ENCODE results near the gene ACY1.

ACY1 gene

DNA sequence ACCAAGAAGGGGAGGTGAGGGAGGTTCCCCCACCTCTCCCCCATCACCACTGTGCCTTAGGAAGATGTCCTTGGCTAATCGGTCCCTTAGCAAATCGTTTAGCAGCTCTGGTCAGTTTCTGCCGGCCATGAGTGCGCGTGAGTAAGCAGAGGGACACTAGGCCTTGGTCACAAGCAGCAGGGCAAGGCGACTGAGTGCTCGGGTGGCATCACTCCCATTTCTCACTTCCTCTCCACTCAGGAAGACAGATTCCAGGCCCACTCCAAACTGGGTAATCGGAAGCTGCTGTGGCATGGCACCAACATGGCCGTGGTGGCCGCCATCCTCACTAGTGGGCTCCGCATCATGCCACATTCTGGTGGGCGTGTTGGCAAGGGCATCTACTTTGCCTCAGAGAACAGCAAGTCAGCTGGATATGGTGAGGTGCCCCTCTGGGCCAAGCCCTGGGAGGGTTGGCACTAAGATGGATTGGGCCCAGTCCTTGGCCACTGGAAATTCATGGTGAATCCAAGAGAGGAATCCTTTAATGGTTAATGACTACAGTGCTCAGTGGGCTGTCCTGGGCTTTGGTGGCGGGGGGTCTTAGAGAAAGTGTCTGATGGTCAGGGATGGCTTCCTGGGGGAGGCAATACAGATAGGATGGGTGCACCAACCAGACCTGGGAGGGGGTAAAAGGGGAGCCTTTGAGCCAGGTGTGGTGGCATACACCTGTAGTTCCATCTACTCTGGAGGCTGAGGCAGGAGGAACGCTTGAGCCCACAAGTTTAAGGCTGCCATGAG, 37.2 kb upstream of the ACY1 start:
- no peak for DNase-seq (ENCODE audit: low read depth in 2 of 2, low spot score in 1 of 2)

DNA sequence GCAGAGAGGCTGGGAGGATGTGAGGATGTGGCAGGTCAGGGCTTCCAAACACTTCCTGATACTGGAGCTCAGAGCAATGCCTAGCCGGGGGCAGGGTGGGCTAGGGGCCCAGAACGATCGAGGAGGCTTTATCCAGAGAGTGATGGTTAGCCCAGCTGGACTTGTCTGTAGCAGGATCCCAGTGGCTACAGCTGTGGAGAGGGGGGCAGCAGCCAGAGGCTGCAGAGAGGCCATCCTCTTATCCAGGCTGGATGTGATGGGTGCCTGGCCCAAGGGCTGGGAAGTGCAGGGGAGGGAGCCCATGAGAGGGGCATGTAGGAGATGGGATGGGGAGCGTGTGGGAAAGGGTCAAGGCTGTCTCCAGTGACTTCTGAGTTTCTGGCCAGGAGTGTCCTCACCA, 36.5 kb upstream of the ACY1 start:
- DNase-seq (ENCODE audit: low read depth in 2 of 2, low spot score in 1 of 2): no peak

GRCh38 chr3:51947215-51947900, 36.0 kb upstream of the ACY1 start:
- no peak for DNase-seq (ENCODE audit: low read depth in 2 of 2, low spot score in 1 of 2)

DNA sequence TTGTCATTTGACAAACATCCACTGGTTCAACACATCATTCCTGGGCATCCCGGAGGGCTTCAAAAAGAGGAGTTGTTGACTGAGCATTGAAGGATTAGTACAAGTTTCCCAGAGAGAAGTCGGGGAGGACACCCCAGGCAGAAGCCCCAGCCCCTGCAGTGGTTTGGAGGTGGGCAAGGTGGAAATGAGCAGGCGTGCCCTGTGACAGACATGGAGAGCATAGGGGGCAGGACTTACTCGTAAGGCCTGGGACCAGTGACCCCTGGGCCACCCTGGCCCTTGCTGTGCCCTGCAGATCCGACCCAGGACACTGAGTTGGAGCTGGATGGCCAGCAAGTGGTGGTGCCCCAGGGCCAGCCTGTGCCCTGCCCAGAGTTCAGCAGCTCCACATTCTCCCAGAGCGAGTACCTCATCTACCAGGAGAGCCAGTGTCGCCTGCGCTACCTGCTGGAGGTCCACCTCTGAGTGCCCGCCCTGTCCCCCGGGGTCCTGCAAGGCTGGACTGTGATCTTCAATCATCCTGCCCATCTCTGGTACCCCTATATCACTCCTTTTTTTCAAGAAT, 35.2 kb upstream of the ACY1 start:
- DNase-seq (ENCODE audit: low read depth in 2 of 2, low spot score in 1 of 2): no peak

DNA sequence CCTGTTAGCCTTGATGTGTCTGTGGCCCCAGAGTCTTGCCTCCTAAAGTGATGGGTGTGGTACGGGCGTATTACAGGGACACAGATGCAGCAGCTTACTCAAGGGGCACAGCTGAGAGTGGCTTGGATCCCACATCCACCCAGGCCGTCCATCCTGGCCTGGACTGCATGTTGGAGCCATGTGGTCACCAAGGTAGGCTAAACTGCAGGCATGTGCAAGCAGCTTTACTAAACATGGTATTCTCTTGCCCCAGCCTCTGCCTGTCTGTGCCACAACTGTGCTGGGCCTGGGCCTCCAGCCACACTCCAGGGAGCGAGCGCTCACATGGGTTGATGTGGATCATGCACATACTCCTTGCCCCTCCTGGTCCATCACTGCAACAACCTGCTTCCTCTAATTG, 34.2 kb upstream of the ACY1 start:
- DNase-seq (ENCODE audit: low read depth in 2 of 2, low spot score in 1 of 2): no peak

DNA sequence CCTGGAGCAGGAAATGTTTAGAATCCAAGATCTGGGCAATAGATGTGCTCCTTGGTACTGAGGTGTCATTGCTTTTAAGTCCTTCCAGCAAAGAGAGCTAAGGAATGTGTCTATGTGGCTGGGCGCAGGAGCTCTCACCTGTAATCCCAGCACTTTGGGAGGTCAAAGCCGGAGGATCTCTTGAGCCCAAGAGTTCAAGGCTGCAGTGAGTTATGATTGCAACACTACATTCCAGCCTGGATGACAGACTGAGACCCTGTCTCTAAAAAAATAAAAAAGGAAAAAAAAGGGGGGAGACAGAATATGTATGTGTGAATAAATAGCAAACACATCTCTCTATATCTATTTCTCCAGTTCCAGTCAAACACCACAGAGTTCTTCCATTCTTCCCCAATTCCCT, 32.4 kb upstream of the ACY1 start:
- DNase-seq (ENCODE audit: low read depth in 2 of 2, low spot score in 1 of 2): no peak

DNA sequence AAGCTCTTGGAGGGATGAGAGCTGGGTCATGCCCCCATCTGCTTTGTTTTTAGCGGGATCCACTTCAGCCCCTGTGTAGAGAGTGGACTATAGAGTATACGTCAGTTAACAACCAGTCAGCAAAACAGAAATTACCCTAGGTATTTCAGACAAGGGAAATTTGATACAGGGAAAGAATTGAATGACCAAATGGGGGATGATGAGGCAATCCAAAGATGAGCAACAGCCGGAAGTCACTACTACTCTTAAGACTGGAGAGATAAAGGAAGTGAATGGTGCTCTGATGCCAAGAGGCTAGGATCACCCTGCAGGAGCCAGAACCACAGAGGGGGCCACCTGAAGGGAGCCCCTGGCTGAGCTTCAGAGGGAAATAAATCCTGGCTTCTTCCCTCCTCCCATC, 29.9 kb upstream of the ACY1 start:
- no peak for DNase-seq (ENCODE audit: low read depth in 2 of 2, low spot score in 1 of 2)

DNA sequence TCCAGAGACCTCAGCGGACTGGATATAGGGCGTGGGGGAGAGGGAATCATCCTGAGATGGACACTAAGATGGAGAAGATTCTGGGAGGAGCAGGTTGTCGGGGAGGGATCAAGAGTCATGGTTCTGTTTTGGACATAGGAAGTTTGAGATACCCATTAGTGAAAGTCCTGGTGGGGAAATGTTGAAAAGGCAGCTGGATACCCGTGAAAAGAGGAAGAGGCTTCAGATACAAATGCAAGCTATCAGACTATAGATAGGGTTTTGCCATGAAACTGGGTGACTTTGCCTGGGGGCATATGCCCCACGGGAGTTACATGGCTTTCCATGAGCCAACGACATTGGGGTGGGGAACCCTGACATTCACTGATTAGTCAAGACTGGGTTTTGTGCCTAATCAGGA, 29.2 kb upstream of the ACY1 start:
- DNase-seq (ENCODE audit: low read depth in 2 of 2, low spot score in 1 of 2): no peak

- no peak for DNase-seq (ENCODE audit: low read depth in 2 of 2, low spot score in 1 of 2)
Measured at GRCh38 chr3:51954713-51955112, 28.6 kb upstream of the ACY1 start.

GRCh38 chr3:51955175-51955892, 28.0 kb upstream of the ACY1 start, which contains the start of gene GPR62:
TSS of gene GPR62 (plus strand) at chr3:51955381. CDS start at chr3:51955653, 272 bp downstream.
- no peak for DNase-seq (ENCODE audit: low read depth in 2 of 2, low spot score in 1 of 2)

- no peak for DNase-seq (ENCODE audit: low read depth in 2 of 2, low spot score in 1 of 2)
Measured at GRCh38 chr3:51955893-51956770, 27.2 kb upstream of the ACY1 start.

DNA sequence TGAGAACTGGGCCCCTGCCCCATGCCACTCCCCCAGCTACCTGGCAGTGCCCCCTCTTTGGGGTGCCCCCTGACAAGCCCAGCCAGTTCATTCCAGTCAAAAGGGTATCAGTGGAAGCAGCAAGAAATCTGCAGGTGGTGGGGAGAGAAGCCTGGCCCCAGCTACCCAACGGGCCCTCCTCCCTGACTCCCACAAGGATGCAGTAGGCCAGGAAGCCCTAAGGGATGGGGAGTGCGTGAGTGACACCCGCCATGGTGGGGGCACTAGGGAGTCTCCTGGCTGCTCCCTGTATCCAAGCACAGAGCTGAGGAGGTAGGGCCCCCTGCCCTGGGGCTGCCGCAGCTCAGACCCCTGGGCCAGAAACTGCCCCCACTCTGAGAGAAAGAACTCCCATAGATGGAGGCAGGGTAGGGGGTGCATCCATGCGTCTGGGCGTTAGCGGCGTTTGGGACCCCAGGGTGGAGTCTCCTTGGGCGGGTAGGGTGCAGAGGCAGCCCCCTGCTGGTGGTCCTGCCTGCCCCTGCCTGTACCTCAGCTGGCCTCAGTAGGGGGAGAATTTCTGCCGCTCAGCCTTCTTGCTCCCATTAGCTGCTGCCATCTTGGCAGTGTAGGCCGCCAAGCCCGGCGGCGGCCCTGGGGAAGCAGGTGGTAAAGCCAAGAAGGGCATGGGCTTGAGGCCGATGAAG, 25.7 kb upstream of the ACY1 start:
- no peak for DNase-seq (ENCODE audit: low read depth in 2 of 2, low spot score in 1 of 2)

- DNase-seq (ENCODE audit: low read depth in 2 of 2, low spot score in 1 of 2): no peak
Measured at GRCh38 chr3:51958603-51959521, 24.5 kb upstream of the ACY1 start.

DNA sequence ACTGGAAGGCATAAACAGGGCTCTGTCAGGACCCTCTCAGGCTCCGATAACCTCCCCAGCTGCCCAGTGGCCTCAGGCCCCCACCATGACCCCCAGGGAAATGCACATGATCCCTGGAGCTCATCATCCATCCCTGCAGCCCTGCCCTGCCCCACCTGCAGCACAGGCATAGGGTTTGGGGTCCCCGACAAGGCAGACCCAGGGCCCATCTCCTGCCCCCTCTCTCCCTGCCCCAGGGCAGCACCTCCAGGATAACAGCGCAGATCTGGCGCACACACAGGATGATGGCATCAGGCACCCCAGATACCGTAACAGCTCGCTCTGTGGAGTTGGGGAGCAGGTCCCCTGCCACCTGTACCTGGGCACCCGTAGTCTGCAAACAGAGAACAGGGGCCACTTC, 23.7 kb upstream of the ACY1 start:
- no peak for DNase-seq (ENCODE audit: low read depth in 2 of 2, low spot score in 1 of 2)

- DNase-seq (ENCODE audit: low read depth in 2 of 2, low spot score in 1 of 2): no peak
Measured at GRCh38 chr3:51960386-51960785, 22.9 kb upstream of the ACY1 start.

DNA sequence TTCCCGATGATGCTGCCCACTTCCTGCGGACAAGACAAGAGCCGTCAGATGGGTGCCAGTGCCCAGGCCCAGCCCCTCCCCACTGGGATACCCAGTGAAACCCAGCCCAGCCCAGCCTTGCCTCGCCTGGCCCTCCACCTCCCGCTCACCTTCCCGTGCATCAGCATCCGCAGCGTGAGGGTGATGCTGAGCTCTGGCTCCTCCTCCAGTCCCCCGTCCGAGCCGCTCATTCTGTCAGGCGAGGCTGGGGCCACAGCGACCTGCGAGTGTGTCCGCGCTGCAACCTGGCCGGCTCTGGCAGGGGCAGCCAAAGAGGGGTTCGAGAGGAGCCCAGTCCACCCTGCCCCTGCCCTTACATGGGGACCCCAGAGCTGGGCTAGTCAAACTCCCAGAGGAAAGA, 22.3 kb upstream of the ACY1 start:
- no peak for DNase-seq (ENCODE audit: low read depth in 2 of 2, low spot score in 1 of 2)

DNA sequence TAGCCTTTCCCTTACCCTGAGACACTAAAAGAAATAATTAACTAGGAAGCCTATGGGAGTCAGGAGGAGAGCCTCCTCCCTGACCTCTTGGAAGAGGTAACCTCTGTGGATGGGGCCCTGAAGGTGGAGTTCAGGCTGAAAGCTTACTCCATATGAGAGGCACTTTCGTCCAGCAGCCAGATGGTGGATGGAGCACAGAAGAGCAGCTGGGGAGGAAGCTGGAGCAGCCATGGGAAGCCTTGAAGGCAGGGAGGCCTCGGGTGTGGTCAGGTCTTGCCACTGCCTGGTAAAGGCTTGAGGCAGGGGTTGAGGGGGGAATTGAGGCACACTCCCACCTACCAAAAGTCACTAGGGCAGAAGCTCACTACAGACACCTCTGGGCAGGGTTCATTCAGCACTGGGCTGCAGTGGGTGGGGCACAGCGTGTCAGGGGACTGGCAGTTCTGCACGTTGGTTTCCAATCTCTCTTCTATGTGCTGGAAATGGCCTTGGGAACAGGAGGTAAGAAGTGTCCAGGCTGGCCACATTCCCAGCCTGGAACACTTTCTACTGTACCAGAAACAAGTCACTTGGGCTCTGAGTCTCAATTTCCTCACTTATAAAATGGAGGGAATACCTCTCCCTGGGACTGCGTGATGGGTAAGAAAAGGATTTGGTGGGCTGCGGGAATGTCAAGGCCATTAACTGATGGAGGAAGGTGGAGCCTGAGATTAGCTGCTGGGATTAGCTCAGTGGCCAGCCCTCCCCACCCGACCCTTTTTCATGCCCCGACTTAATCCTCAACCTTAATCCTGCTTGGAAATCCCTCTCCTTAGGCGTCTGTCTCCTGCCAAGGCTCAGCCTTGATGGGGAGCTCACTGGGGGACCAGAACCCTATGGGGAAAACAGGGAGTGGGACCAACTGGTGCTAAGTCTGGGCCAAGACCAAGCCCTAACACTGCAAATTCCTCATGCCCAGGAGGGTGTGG, 21.4 kb upstream of the ACY1 start:
- DNase-seq (ENCODE audit: low read depth in 2 of 2, low spot score in 1 of 2): no peak

Measured in stimulated activated CD8-positive, alpha-beta memory T cell treated with anti-CD3 and anti-CD28 coated beads, Interleukin-4, amount 100 ng/mL, for 4 hours (primary cell).